ENCODE results near the gene ZBTB3. TPM values are rescaled to one million over a fixed set of nuclear protein-coding genes. Genes with fewer than 3 reads are reported as not detected.
"Not testable (repeated sequence)": the region's sequence is repeated elsewhere in the genome, so short reads cannot be mapped to it uniquely, and the experiment has no call there.

The ZBTB3 gene
- total RNA-seq, 1 experiment from 2014 or later, result 3.3 TPM

DNA sequence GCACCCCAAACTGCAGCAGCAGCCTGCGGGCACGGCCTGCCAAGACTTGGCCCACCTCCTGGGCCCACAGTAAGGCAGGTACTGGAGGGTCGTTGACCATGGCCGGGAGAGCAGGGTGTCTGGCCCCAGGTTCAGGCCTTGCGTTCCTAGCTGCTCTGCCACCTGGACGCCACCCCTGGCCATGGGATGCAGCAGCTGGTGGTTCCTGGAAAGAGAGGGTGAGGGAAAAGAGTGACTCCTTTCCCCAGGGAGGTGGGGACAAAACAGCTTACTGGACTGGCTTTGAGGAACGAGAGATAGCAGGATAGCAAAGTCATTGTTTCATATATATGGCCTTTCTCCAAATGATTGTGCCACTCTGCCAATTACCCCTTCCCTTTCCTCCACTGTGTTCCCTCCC lies 48.5 kb downstream of the ZBTB3 start:
- POLR2A ChIA-PET (ENCODE audit: unreplicated experiment), result interaction anchor here (0.6 to 1.2 kb wide), 3 partner anchors 24 to 136 kb away, joined by 3 to 19 read pairs (median 4); partner anchors contain the start of gene TAF6L
- TF ChIP-seq EZH2phosphoT487 (IDR thresholded peaks at IDR 0.05; ENCODE audit: borderline replicate concordance, low read length) (no peak), EZH2 (IDR thresholded peaks at IDR 0.05; ENCODE audit: low read length, unreplicated experiment) (no peak), CTCF (conservative IDR thresholded peaks at IDR 0.05; ENCODE audit: low read depth, low read length) (0 out of 2 replicates have a peak, but pooled peaks have one; percentile 10)

DNA sequence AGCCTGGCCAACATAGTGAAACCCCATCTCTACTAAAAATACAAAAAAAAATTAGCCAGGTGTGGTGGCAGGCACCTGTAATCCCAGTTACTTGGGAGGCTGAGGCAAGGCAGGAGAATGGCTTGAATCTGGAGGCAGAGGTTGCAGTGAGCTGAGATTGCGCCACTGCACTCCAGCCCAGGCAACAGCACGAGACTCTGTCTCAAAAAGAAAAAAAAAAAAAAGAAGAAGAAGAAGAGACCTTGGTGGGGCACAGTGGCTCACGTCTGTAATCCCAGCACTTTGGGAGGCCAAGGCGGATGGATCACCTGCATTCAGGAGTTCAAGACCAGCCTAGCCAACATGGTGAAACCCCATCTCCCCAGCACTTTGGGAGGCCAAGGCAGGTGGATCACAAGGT lies 50.0 kb downstream of the ZBTB3 start:
- intact Hi-C loops (cut with micrococcal nuclease), result not testable (repeated sequence)

More for the DNA sequence above, 48.5 kb downstream of the ZBTB3 start:
- Histone ChIP-seq H4K20me1 (ENCODE audit: low read length) (no peaks in the 10 kb centered on the region), H3K27me3 (ENCODE audit: low read length) (no peaks in the 10 kb centered on the region), H3K4me1 (ENCODE audit: insufficient read depth, low read length) (peaks cover 17% of the 10 kb centered on the region), H3K9ac (ENCODE audit: low read length) (peak overlapping the region; percentile 72), H3F3A (ENCODE audit: low read length, unreplicated experiment) (peaks cover 6% of the 10 kb centered on the region), H3K4me2 (ENCODE audit: low read length) (peak overlapping the region; percentile 89), H3K9me3 (ENCODE audit: low read length) (no peaks in the 10 kb centered on the region), H3K4me3 (ENCODE audit: low read length) (peak overlapping the region; percentile 87), H3K9me2 (replicated peaks; ENCODE audit: low read length) (no peaks in the 10 kb centered on the region), H3K79me2 (ENCODE audit: low read length) (0 out of 2 replicates have a peak, but pooled peaks cover 5% of the 10 kb centered on the region), H2AFZ (ENCODE audit: low read length) (peak overlapping the region; percentile 88), H3K36me3 (ENCODE audit: low read depth, low read length) (peaks cover 17% of the 10 kb centered on the region), H3K27ac (ENCODE audit: low read length) (peak overlapping the region; percentile 54)
- CTCF ChIA-PET, result interaction anchor here (0.9 to 1.7 kb wide), 2 partner anchors 11 to 25 kb away, joined by 4 read pairs; no protein-coding TSS in a partner anchor
- ATAC-seq (peak; percentile 31), DNase-seq (peak; percentile 43)
- intact Hi-C loops (cut with micrococcal nuclease), result no loop called here
- BruUV-seq (replicated peaks), result no TSS peak

GRCh38 chr11:62702246-62702645 lies 51.7 kb downstream of the ZBTB3 start:
- Histone ChIP-seq H3K4me2 (ENCODE audit: low read length) (no peak overlapping the region), H3K27ac (ENCODE audit: low read length) (no peak overlapping the region), H3K36me3 (ENCODE audit: low read depth, low read length) (peaks cover 10% of the 10 kb centered on the region), H2AFZ (ENCODE audit: low read length) (no peak overlapping the region), H3K79me2 (ENCODE audit: low read length) (0 out of 2 replicates have a peak, but pooled peaks cover 5% of the 10 kb centered on the region), H3K9ac (ENCODE audit: low read length) (no peak overlapping the region), H3K27me3 (ENCODE audit: low read length) (no peaks in the 10 kb centered on the region), H3K4me1 (ENCODE audit: insufficient read depth, low read length) (peaks cover 17% of the 10 kb centered on the region), H3K9me2 (replicated peaks; ENCODE audit: low read length) (no peaks in the 10 kb centered on the region), H4K20me1 (ENCODE audit: low read length) (no peaks in the 10 kb centered on the region), H3K9me3 (ENCODE audit: low read length) (no peaks in the 10 kb centered on the region), H3K4me3 (ENCODE audit: low read length) (no peak overlapping the region), H3F3A (ENCODE audit: low read length, unreplicated experiment) (peaks cover 4% of the 10 kb centered on the region)
- TF ChIP-seq EZH2 (IDR thresholded peaks at IDR 0.05; ENCODE audit: low read length, unreplicated experiment), result no peak
- no peak for TF ChIP-seq CTCF (conservative IDR thresholded peaks at IDR 0.05; ENCODE audit: low read depth, low read length)
- TF ChIP-seq EZH2phosphoT487 (IDR thresholded peaks at IDR 0.05; ENCODE audit: borderline replicate concordance, low read length), result no peak
- intact Hi-C loops (cut with micrococcal nuclease), result no loop called here
- no TSS peak for BruUV-seq (replicated peaks)
- ChIA-PET CTCF (no interaction called here), POLR2A (ENCODE audit: unreplicated experiment) (no interaction called here)
- no peak for DNase-seq
- ATAC-seq, result no peak

More for the DNA sequence above, 50.0 kb downstream of the ZBTB3 start:
- ATAC-seq; H3F3A ChIP-seq (ENCODE audit: low read length, unreplicated experiment); H3K79me2 ChIP-seq (ENCODE audit: low read length); POLR2A ChIA-PET (ENCODE audit: unreplicated experiment); H3K4me2 ChIP-seq (ENCODE audit: low read length); DNase-seq; CTCF ChIA-PET; H3K9me2 ChIP-seq (replicated peaks; ENCODE audit: low read length); BruUV-seq (replicated peaks); H3K4me3 ChIP-seq (ENCODE audit: low read length); H3K27me3 ChIP-seq (ENCODE audit: low read length); H3K9ac ChIP-seq (ENCODE audit: low read length); H2AFZ ChIP-seq (ENCODE audit: low read length); H3K9me3 ChIP-seq (ENCODE audit: low read length); H4K20me1 ChIP-seq (ENCODE audit: low read length); H3K27ac ChIP-seq (ENCODE audit: low read length); H3K36me3 ChIP-seq (ENCODE audit: low read depth, low read length): not testable (repeated sequence)
- H3K4me1 ChIP-seq (ENCODE audit: insufficient read depth, low read length), result peaks cover 17% of the 10 kb centered on the region

Small RNAs within 50 kb of the gene (microRNA-seq; reads per million reads assigned to microRNA genes)
- gene MIR6514 (ENCODE audit: unreplicated experiment), result 1.3 reads per million
- gene MIR6748 (ENCODE audit: unreplicated experiment), result not detected

Other genes with a start within 250 kb of the ZBTB3 start
- gene AHNAK, start 207.4 kb downstream of the ZBTB3 start, total RNA-seq (2014; rRNA removed), result 287 and 383 TPM in 2 replicates
- 1,577 and 1,815 TPM in 2 replicates for gene EEF1G, start 180.3 kb downstream of the ZBTB3 start, total RNA-seq (2014; rRNA removed)
- gene TUT1, start 162.6 kb downstream of the ZBTB3 start, total RNA-seq (2014; rRNA removed), result 17.8 and 20.6 TPM in 2 replicates
- gene MTA2, start 152.3 kb downstream of the ZBTB3 start, total RNA-seq (2014; rRNA removed), result 193 and 259 TPM in 2 replicates
- gene EML3, start 141.4 kb downstream of the ZBTB3 start, total RNA-seq (2014; rRNA removed), result 32.8 and 50.6 TPM in 2 replicates
- gene ROM1, start 140.9 kb downstream of the ZBTB3 start, total RNA-seq (2014; rRNA removed), result 5.8 and 13.9 TPM in 2 replicates
- 65.8 and 76.3 TPM in 2 replicates for gene B3GAT3, start 132.2 kb downstream of the ZBTB3 start, total RNA-seq (2014; rRNA removed)
- 274 and 290 TPM in 2 replicates for gene GANAB, start 107.5 kb downstream of the ZBTB3 start, total RNA-seq (2014; rRNA removed)
- 31.0 and 32.5 TPM in 2 replicates for gene INTS5, start 100.9 kb downstream of the ZBTB3 start, total RNA-seq (2014; rRNA removed)
- gene C11orf98, start 89.0 kb downstream of the ZBTB3 start, total RNA-seq (2014; rRNA removed), result 236 and 302 TPM in 2 replicates
- gene CSKMT, start 88.8 kb downstream of the ZBTB3 start, total RNA-seq (2014; rRNA removed), result 12.9 and 16.3 TPM in 2 replicates
- gene UQCC3, start 82.5 kb downstream of the ZBTB3 start, total RNA-seq (2014; rRNA removed), result 83.6 and 95.6 TPM in 2 replicates
- 4.7 and 9.7 TPM in 2 replicates for gene LBHD1, start 81.9 kb downstream of the ZBTB3 start, total RNA-seq (2014; rRNA removed)
- 190 and 311 TPM in 2 replicates for gene UBXN1, start 75.1 kb downstream of the ZBTB3 start, total RNA-seq (2014; rRNA removed)
- gene LRRN4CL, start 64.6 kb downstream of the ZBTB3 start, total RNA-seq (2014; rRNA removed), result 0.51 and 0.86 TPM in 2 replicates
- gene BSCL2, start 46.7 kb downstream of the ZBTB3 start, total RNA-seq (2014; rRNA removed), result 65.7 and 73.4 TPM in 2 replicates
- not detected in 2 replicates for gene GNG3, start 46.5 kb downstream of the ZBTB3 start, total RNA-seq (2014; rRNA removed)
- 15.5 and 25.4 TPM in 2 replicates for gene HNRNPUL2, start 26.7 kb downstream of the ZBTB3 start, total RNA-seq (2014; rRNA removed)
- 26.1 and 37.4 TPM in 2 replicates for gene TTC9C, start 25.7 kb downstream of the ZBTB3 start, total RNA-seq (2014; rRNA removed)
- gene POLR2G, start 7.4 kb upstream of the ZBTB3 start, total RNA-seq (2014; rRNA removed), result 208 and 230 TPM in 2 replicates
- gene TAF6L, start 17.2 kb upstream of the ZBTB3 start, total RNA-seq (2014; rRNA removed), result 40.2 and 43.9 TPM in 2 replicates
- gene TMEM179B, start 33.2 kb upstream of the ZBTB3 start, total RNA-seq (2014; rRNA removed), result 80.2 and 86.7 TPM in 2 replicates
- gene TMEM223, start 37.8 kb upstream of the ZBTB3 start, total RNA-seq (2014; rRNA removed), result 37.5 and 49.6 TPM in 2 replicates
- gene NXF1, start 51.3 kb upstream of the ZBTB3 start, total RNA-seq (2014; rRNA removed), result 33.1 and 33.2 TPM in 2 replicates
- gene STX5, start 77.9 kb upstream of the ZBTB3 start, total RNA-seq (2014; rRNA removed), result 41.4 and 48.2 TPM in 2 replicates
- not detected in 2 replicates for gene TEX54, start 78.7 kb upstream of the ZBTB3 start, total RNA-seq (2014; rRNA removed)
- 217 and 222 TPM in 2 replicates for gene WDR74, start 85.4 kb upstream of the ZBTB3 start, total RNA-seq (2014; rRNA removed)
- gene SLC3A2, start 126.7 kb upstream of the ZBTB3 start, total RNA-seq (2014; rRNA removed), result 243 and 304 TPM in 2 replicates
- not detected in 2 replicates for gene CHRM1, start 167.2 kb upstream of the ZBTB3 start, total RNA-seq (2014; rRNA removed)
- not detected in 2 replicates for gene SLC22A6, start 230.8 kb upstream of the ZBTB3 start, total RNA-seq (2014; rRNA removed)